NCI-H1417 treated with DMSO at 0.1 percent for 48 hours (cell line): ENCODE measurements around the gene SARM1.
"Not testable (repeated sequence)": the region's sequence is repeated elsewhere in the genome, so short reads cannot be mapped to it uniquely, and the experiment has no call there.

Experiments used
- DNase-seq: peaks from one replicate; lab custom pipeline; 2025; lab: John Stamatoyannopoulos, UW

The SARM1 gene

GRCh38 chr17:28371245-28372202 is at the start of gene SARM1:
Gene SARM1 (plus strand): TSS chr17:28371694. CDS start chr17:28372033, 339 bp downstream.
- peak; percentile 38 for DNase-seq

GRCh38 chr17:28324267-28324745 is 47.2 kb upstream of the SARM1 start:
- no peak for DNase-seq

- DNase-seq: no peak
Measured at GRCh38 chr17:28324781-28325180, 46.7 kb upstream of the SARM1 start.

- DNase-seq: peak; percentile 39
Measured at GRCh38 chr17:28325211-28325610, 46.3 kb upstream of the SARM1 start.

GRCh38 chr17:28326114-28326513 is 45.4 kb upstream of the SARM1 start:
- DNase-seq: peak; percentile 57

GRCh38 chr17:28327031-28327607 is 44.4 kb upstream of the SARM1 start:
- DNase-seq: no peak

- no peak for DNase-seq
Measured at GRCh38 chr17:28327709-28328108, 43.8 kb upstream of the SARM1 start.

- DNase-seq: no peak
Measured at GRCh38 chr17:28328325-28328724, 43.2 kb upstream of the SARM1 start.

GRCh38 chr17:28330671-28331070 is 40.8 kb upstream of the SARM1 start:
- no peak for DNase-seq

- DNase-seq: no peak
Measured at GRCh38 chr17:28331891-28332420, 39.5 kb upstream of the SARM1 start.

- DNase-seq: no peak
Measured at GRCh38 chr17:28333083-28333746, 38.3 kb upstream of the SARM1 start.

- no peak for DNase-seq
Measured at GRCh38 chr17:28334171-28334570, 37.3 kb upstream of the SARM1 start.

- no peak for DNase-seq
Measured at GRCh38 chr17:28334666-28335200, 36.8 kb upstream of the SARM1 start.

- peak; percentile 97 for DNase-seq
Measured at GRCh38 chr17:28335201-28335958, 36.1 kb upstream of the SARM1 start, which contains the start of the genes IFT20 and TNFAIP1. Gene IFT20 (minus strand): TSS chr17:28335472. CDS start chr17:28331985, 3,487 bp downstream. Gene TNFAIP1 (plus strand): TSS chr17:28335761. CDS start chr17:28339522, 3,761 bp downstream.

- DNase-seq: no peak
Measured at GRCh38 chr17:28335959-28336871, 35.3 kb upstream of the SARM1 start.

GRCh38 chr17:28338056-28338768 is 33.3 kb upstream of the SARM1 start:
- no peak for DNase-seq

GRCh38 chr17:28338769-28339212 is 32.7 kb upstream of the SARM1 start:
- DNase-seq: not testable (repeated sequence)

GRCh38 chr17:28339431-28339830 is 32.1 kb upstream of the SARM1 start:
- DNase-seq: no peak

GRCh38 chr17:28340374-28340773 is 31.1 kb upstream of the SARM1 start:
- no peak for DNase-seq
